ENCODE data around the gene SLC4A9. TPM values are rescaled to one million over a fixed set of nuclear protein-coding genes. Genes with fewer than 3 reads are reported as not detected.

Gene SLC4A9
- total and polyA plus RNA-seq, 2 experiments from 2014 or later: 0.07 to 0.53 TPM

DNA sequence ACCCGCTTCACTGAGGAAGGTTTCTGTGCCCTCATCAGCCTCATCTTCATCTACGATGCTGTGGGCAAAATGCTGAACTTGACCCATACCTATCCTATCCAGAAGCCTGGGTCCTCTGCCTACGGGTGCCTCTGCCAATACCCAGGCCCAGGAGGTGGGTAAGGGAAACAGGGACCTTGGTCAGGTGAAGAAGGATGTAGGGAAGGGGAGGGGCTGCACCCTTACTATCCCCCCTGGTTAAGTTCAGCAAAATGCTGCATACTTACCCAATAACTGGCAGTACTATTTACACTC lies 4.4 kb downstream of the SLC4A9 start:
- Histone ChIP-seq H3K4me2 (no peak overlapping the region), H2AFZ (no peak overlapping the region), H3K4me3 (no peak overlapping the region), H3K9me3 (ENCODE audit: low read depth) (no peaks in the 10 kb centered on the region), H4K20me1 (ENCODE audit: insufficient read depth, poor library complexity, severe bottlenecking) (no peaks in the 10 kb centered on the region), H3K9me2 (replicated peaks; ENCODE audit: insufficient read depth) (no peaks in the 10 kb centered on the region), H3K79me2 (no peaks in the 10 kb centered on the region), H3K4me1 (ENCODE audit: insufficient read depth) (no peaks in the 10 kb centered on the region), H3K27me3 (no peaks in the 10 kb centered on the region), H3K27ac (no peak overlapping the region), H3K36me3 (replicated peaks; ENCODE audit: insufficient read depth, low read depth) (no peaks in the 10 kb centered on the region)
- no peak for DNase-seq (ENCODE audit: low spot score)
- no peak for TF ChIP-seq EZH2phosphoT487 (IDR thresholded peaks at IDR 0.05; ENCODE audit: low read depth, severe bottlenecking, unreplicated experiment)
- TF ChIP-seq, protein P1, sequence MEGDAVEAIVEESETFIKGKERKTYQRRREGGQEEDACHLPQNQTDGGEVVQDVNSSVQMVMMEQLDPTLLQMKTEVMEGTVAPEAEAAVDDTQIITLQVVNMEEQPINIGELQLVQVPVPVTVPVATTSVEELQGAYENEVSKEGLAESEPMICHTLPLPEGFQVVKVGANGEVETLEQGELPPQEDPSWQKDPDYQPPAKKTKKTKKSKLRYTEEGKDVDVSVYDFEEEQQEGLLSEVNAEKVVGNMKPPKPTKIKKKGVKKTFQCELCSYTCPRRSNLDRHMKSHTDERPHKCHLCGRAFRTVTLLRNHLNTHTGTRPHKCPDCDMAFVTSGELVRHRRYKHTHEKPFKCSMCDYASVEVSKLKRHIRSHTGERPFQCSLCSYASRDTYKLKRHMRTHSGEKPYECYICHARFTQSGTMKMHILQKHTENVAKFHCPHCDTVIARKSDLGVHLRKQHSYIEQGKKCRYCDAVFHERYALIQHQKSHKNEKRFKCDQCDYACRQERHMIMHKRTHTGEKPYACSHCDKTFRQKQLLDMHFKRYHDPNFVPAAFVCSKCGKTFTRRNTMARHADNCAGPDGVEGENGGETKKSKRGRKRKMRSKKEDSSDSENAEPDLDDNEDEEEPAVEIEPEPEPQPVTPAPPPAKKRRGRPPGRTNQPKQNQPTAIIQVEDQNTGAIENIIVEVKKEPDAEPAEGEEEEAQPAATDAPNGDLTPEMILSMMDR (IDR thresholded peaks at IDR 0.05; ENCODE audit: poor library complexity): no peak
- TF ChIP-seq EZH2 (IDR thresholded peaks at IDR 0.05; ENCODE audit: borderline replicate concordance): no peak
- WGBS (ENCODE audit: low lambda C conversion rate, missing lambda C conversion rate): 94% methylated on average over 3 of the region's 3 CpGs

DNA sequence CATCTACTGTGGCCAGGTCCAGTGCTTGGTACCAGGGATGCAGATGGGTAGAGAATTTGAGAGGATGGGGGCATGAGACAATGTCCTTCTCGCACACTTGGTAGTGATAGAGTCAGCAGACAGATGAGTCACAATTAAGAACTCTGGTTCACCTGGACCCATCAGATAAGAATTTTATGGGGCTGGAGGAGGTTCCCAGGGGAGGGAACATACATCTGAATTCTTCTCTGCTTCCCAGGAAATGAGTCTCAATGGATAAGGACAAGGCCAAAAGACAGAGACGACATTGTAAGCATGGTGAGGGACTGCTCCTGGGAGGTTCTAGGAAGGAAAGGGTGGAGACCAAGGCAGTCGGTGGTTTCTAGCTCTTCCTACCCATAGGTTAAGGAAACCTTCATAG lies 5.3 kb downstream of the SLC4A9 start:
- no peak for DNase-seq (ENCODE audit: low spot score)
- no peak overlapping the region for H3K4me2 ChIP-seq
- H3K4me1 ChIP-seq (ENCODE audit: insufficient read depth): no peaks in the 10 kb centered on the region
- 74% methylated on average over 3 of the region's 3 CpGs for WGBS (ENCODE audit: low lambda C conversion rate, missing lambda C conversion rate)
- no peak overlapping the region for H3K4me3 ChIP-seq
- no peak overlapping the region for H3K27ac ChIP-seq
- H4K20me1 ChIP-seq (ENCODE audit: insufficient read depth, poor library complexity, severe bottlenecking): no peaks in the 10 kb centered on the region
- no peaks in the 10 kb centered on the region for H3K9me2 ChIP-seq (replicated peaks; ENCODE audit: insufficient read depth)
- TF ChIP-seq EZH2 (IDR thresholded peaks at IDR 0.05; ENCODE audit: borderline replicate concordance) (no peak), EZH2phosphoT487 (IDR thresholded peaks at IDR 0.05; ENCODE audit: low read depth, severe bottlenecking, unreplicated experiment) (no peak)
- TF ChIP-seq, protein P1 (IDR thresholded peaks at IDR 0.05; ENCODE audit: poor library complexity): no peak
- H3K27me3 ChIP-seq: no peaks in the 10 kb centered on the region
- no peaks in the 10 kb centered on the region for H3K36me3 ChIP-seq (replicated peaks; ENCODE audit: insufficient read depth, low read depth)
- no peak overlapping the region for H2AFZ ChIP-seq
- H3K79me2 ChIP-seq: no peaks in the 10 kb centered on the region
- H3K9me3 ChIP-seq (ENCODE audit: low read depth): no peaks in the 10 kb centered on the region

DNA sequence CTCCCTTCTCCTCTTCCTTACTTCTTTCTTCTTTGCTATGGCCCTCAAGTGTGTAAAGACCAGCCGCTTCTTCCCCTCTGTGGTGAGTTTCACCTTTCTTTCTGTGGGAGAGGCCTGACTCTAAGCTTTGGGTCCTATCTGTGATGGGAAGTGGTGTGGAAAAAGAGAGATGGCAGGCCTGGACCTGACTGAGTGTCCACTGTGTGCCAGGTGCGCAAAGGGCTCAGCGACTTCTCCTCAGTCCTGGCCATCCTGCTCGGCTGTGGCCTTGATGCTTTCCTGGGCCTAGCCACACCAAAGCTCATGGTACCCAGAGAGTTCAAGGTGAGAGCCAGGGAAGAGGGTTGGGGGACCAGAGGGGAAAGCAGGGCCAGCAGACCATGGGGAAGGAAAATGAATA lies 5.9 kb downstream of the SLC4A9 start:
- no peak overlapping the region for H3K4me2 ChIP-seq
- no peak overlapping the region for H2AFZ ChIP-seq
- WGBS (ENCODE audit: low lambda C conversion rate, missing lambda C conversion rate): 94% methylated on average over 4 of the region's 4 CpGs
- H3K27ac ChIP-seq: no peak overlapping the region
- H3K4me1 ChIP-seq (ENCODE audit: insufficient read depth): no peaks in the 10 kb centered on the region
- no peaks in the 10 kb centered on the region for H4K20me1 ChIP-seq (ENCODE audit: insufficient read depth, poor library complexity, severe bottlenecking)
- H3K27me3 ChIP-seq: no peaks in the 10 kb centered on the region
- no peaks in the 10 kb centered on the region for H3K9me2 ChIP-seq (replicated peaks; ENCODE audit: insufficient read depth)
- no peak for TF ChIP-seq EZH2 (IDR thresholded peaks at IDR 0.05; ENCODE audit: borderline replicate concordance)
- TF ChIP-seq EZH2phosphoT487 (IDR thresholded peaks at IDR 0.05; ENCODE audit: low read depth, severe bottlenecking, unreplicated experiment): no peak
- TF ChIP-seq, protein P1 (IDR thresholded peaks at IDR 0.05; ENCODE audit: poor library complexity): no peak
- H3K9me3 ChIP-seq (ENCODE audit: low read depth): no peaks in the 10 kb centered on the region
- no peak for DNase-seq (ENCODE audit: low spot score)
- H3K4me3 ChIP-seq: no peak overlapping the region
- H3K36me3 ChIP-seq (replicated peaks; ENCODE audit: insufficient read depth, low read depth): no peaks in the 10 kb centered on the region
- no peaks in the 10 kb centered on the region for H3K79me2 ChIP-seq

Measured in hepatocyte (in vitro differentiated cells).